Activated CD4-positive, alpha-beta memory T cell treated with anti-CD3 and anti-CD28 coated beads, Interleukin-2, amount 10 ng/mL, durations not matched to agents 7 days and 5 days (primary cell): ENCODE data around the gene VMO1. TPM values are rescaled to one million over a fixed set of nuclear protein-coding genes. Genes with fewer than 3 reads are reported as not detected.
A peak's percentile ranks its signal among the peaks of the same experiment; 100 is the strongest.

Experiments
- CTCF ChIA-PET: fragments of 350-600 bp; sonication (Branson Sonifier 250); formaldehyde crosslinking; loops from one replicate; lab custom pipeline; 2021; ENCODE audit warnings: antibody characterized with exemption, inconsistent platforms; lab: Charles Lee
- POLR2A ChIA-PET: fragments of 350-600 bp; sonication (Branson Sonifier 250); formaldehyde crosslinking; loops from one replicate; lab custom pipeline; 2021; ENCODE audit warnings: antibody characterized with exemption; lab: Charles Lee
- DNase-seq: peaks from one replicate; pipeline ENCODE4 v3.0.0-alpha.2; 2020
- H3K27ac Mint-ChIP-seq: one replicate; pipeline ENCODE4 v1.8.0; 2021; ENCODE audit warnings: mild to moderate bottlenecking, mixed read lengths
- H3K27me3 Mint-ChIP-seq: one replicate; pipeline ENCODE4 v1.8.0; 2021; ENCODE audit warnings: mixed read lengths
- H3K36me3 Mint-ChIP-seq: one replicate; pipeline ENCODE4 v1.8.0; 2021; ENCODE audit warnings: low read depth, mixed read lengths
- H3K4me1 Mint-ChIP-seq: one replicate; pipeline ENCODE4 v1.8.0; 2021; ENCODE audit warnings: mixed read lengths
- H3K4me3 Mint-ChIP-seq: one replicate; pipeline ENCODE4 v1.8.0; 2021; ENCODE audit warnings: mild to moderate bottlenecking, mixed read lengths
- H3K9me3 Mint-ChIP-seq: one replicate; pipeline ENCODE4 v1.8.0; 2021; ENCODE audit warnings: mixed read lengths
- total RNA-seq, 2 experiments: library from RNA; stranded (reverse); gene quantifications; one replicate each; pipeline ENCODE4 v1.2.3, GENCODE V29; 2021

Gene VMO1
- total RNA-seq, 2 experiments from 2014 or later, result 0.40 TPM; not detected in 1

GRCh38 chr17:4744999-4745969 is 40.9 kb downstream of the VMO1 start:
- POLR2A ChIA-PET, result interaction anchor here (1.2 to 1.5 kb wide), 2 partner anchors 11 to 14 kb away, joined by 3 read pairs; partner anchors contain the start of gene MED11

GRCh38 chr17:4743898-4744297 is 42.3 kb downstream of the VMO1 start:
- no peaks in the 10 kb centered on the region for H3K9me3 Mint-ChIP-seq
- H3K36me3 Mint-ChIP-seq, result peaks cover 3% of the 10 kb centered on the region
- H3K4me3 Mint-ChIP-seq, result no peak overlapping the region
- H3K27me3 Mint-ChIP-seq, result peaks cover 31% of the 10 kb centered on the region
- no peak for DNase-seq
- H3K27ac Mint-ChIP-seq, result no peak overlapping the region
- peaks cover 31% of the 10 kb centered on the region for H3K4me1 Mint-ChIP-seq
- ChIA-PET POLR2A (interaction anchor here (1.5 kb wide), 1 partner anchor 9 kb away, joined by 3 read pairs; no protein-coding TSS in a partner anchor), CTCF (interaction anchor here (1.7 kb wide), 1 partner anchor 46 kb away, joined by 6 read pairs; no protein-coding TSS in a partner anchor)

More at GRCh38 chr17:4744999-4745969, 40.9 kb downstream of the VMO1 start:
- no peak for DNase-seq
- Mint-ChIP-seq H3K9me3 (no peaks in the 10 kb centered on the region), H3K4me3 (no peak overlapping the region), H3K4me1 (peaks cover 25% of the 10 kb centered on the region), H3K27ac (no peak overlapping the region), H3K36me3 (peaks cover 1% of the 10 kb centered on the region), H3K27me3 (peaks cover 28% of the 10 kb centered on the region)
- CTCF ChIA-PET, result interaction anchor here (1.7 kb wide), 1 partner anchor 45 kb away, joined by 6 read pairs; no protein-coding TSS in a partner anchor

GRCh38 chr17:4743216-4743615 is 42.9 kb downstream of the VMO1 start:
- Mint-ChIP-seq H3K27me3 (peaks cover 32% of the 10 kb centered on the region), H3K4me1 (peaks cover 31% of the 10 kb centered on the region), H3K27ac (no peak overlapping the region), H3K9me3 (no peaks in the 10 kb centered on the region), H3K36me3 (peaks cover 3% of the 10 kb centered on the region), H3K4me3 (no peak overlapping the region)
- POLR2A ChIA-PET, result interaction anchor here (1.5 kb wide), 1 partner anchor 9 kb away, joined by 3 read pairs; no protein-coding TSS in a partner anchor
- CTCF ChIA-PET, result interaction anchor here (1.7 kb wide), 1 partner anchor 47 kb away, joined by 6 read pairs; no protein-coding TSS in a partner anchor
- DNase-seq, result no peak

GRCh38 chr17:4742629-4743028 is 43.5 kb downstream of the VMO1 start:
- no peaks in the 10 kb centered on the region for H3K9me3 Mint-ChIP-seq
- no peak overlapping the region for H3K27ac Mint-ChIP-seq
- CTCF ChIA-PET, result no interaction called here
- H3K4me3 Mint-ChIP-seq, result no peak overlapping the region
- no peak for DNase-seq
- POLR2A ChIA-PET, result no interaction called here
- peaks cover 33% of the 10 kb centered on the region for H3K27me3 Mint-ChIP-seq
- peaks cover 27% of the 10 kb centered on the region for H3K4me1 Mint-ChIP-seq
- peaks cover 3% of the 10 kb centered on the region for H3K36me3 Mint-ChIP-seq

- Mint-ChIP-seq H3K4me3 (no peak overlapping the region), H3K27ac (no peak overlapping the region), H3K36me3 (peaks cover 3% of the 10 kb centered on the region), H3K4me1 (peaks cover 24% of the 10 kb centered on the region), H3K27me3 (peaks cover 33% of the 10 kb centered on the region), H3K9me3 (no peaks in the 10 kb centered on the region)
- CTCF ChIA-PET, result interaction anchor here (0.6 kb wide), 1 partner anchor 22 kb away, joined by 3 read pairs; no protein-coding TSS in a partner anchor
- POLR2A ChIA-PET, result interaction anchor here (2.4 kb wide), 1 partner anchor 48 kb away, joined by 9 read pairs; no protein-coding TSS in a partner anchor
- no peak for DNase-seq
Measured at GRCh38 chr17:4742133-4742532, 44.0 kb downstream of the VMO1 start.

- no peak overlapping the region for H3K4me3 Mint-ChIP-seq
- no peak for DNase-seq
- POLR2A ChIA-PET, result interaction anchor here (1.3 to 2.4 kb wide), 2 partner anchors 19 to 49 kb away, joined by 3 to 9 read pairs; no protein-coding TSS in a partner anchor
- peaks cover 21% of the 10 kb centered on the region for H3K4me1 Mint-ChIP-seq
- no peaks in the 10 kb centered on the region for H3K9me3 Mint-ChIP-seq
- CTCF ChIA-PET, result interaction anchor here (0.6 kb wide), 1 partner anchor 21 kb away, joined by 3 read pairs; no protein-coding TSS in a partner anchor
- peaks cover 33% of the 10 kb centered on the region for H3K27me3 Mint-ChIP-seq
- peaks cover 3% of the 10 kb centered on the region for H3K36me3 Mint-ChIP-seq
- no peak overlapping the region for H3K27ac Mint-ChIP-seq
Measured at GRCh38 chr17:4741544-4741943, 44.6 kb downstream of the VMO1 start.

GRCh38 chr17:4740584-4740983 is 45.6 kb downstream of the VMO1 start:
- DNase-seq, result no peak
- Mint-ChIP-seq H3K27ac (no peak overlapping the region), H3K36me3 (peaks cover 3% of the 10 kb centered on the region), H3K4me1 (peaks cover 25% of the 10 kb centered on the region), H3K27me3 (peaks cover 39% of the 10 kb centered on the region), H3K4me3 (peak overlapping the region; percentile 74), H3K9me3 (no peaks in the 10 kb centered on the region)
- CTCF ChIA-PET, result no interaction called here
- POLR2A ChIA-PET, result interaction anchor here (1.3 to 2.4 kb wide), 2 partner anchors 18 to 50 kb away, joined by 3 to 9 read pairs; no protein-coding TSS in a partner anchor

- POLR2A ChIA-PET, result interaction anchor here (1.0 to 2.4 kb wide), 2 partner anchors 28 to 50 kb away, joined by 3 to 9 read pairs; no protein-coding TSS in a partner anchor
- H3K27ac Mint-ChIP-seq, result no peak overlapping the region
Measured at GRCh38 chr17:4740025-4740351, 46.2 kb downstream of the VMO1 start.

GRCh38 chr17:4739122-4740024 is 46.8 kb downstream of the VMO1 start, which contains the start of the genes CXCL16 and ZMYND15:
Gene CXCL16 (minus strand): TSS chr17:4739928. CDS start chr17:4739339, 589 bp downstream.
Gene ZMYND15 (plus strand): TSS chr17:4739833. CDS start chr17:4740549, 716 bp downstream.
- H3K27me3 Mint-ChIP-seq, result peaks cover 37% of the 10 kb centered on the region
- H3K4me1 Mint-ChIP-seq, result peaks cover 26% of the 10 kb centered on the region
- CTCF ChIA-PET, result interaction anchor here (1.4 kb wide), 1 partner anchor 8 kb away, joined by 3 read pairs; no protein-coding TSS in a partner anchor
- no peaks in the 10 kb centered on the region for H3K9me3 Mint-ChIP-seq
- peaks cover 3% of the 10 kb centered on the region for H3K36me3 Mint-ChIP-seq
- peak; percentile 56 for DNase-seq
- POLR2A ChIA-PET, result interaction anchor here (1.0 to 2.0 kb wide), 3 partner anchors 9 to 57 kb away, joined by 3 to 5 read pairs (median 3); no protein-coding TSS in a partner anchor
- peak within 1 kb of the TSS; percentile 74 for H3K4me3 Mint-ChIP-seq
- no peak within 1 kb of the TSS for H3K27ac Mint-ChIP-seq

More at GRCh38 chr17:4740025-4740351, 46.2 kb downstream of the VMO1 start:
- no peaks in the 10 kb centered on the region for H3K9me3 Mint-ChIP-seq
- H3K27me3 Mint-ChIP-seq, result peaks cover 37% of the 10 kb centered on the region
- peak overlapping the region; percentile 74 for H3K4me3 Mint-ChIP-seq
- H3K36me3 Mint-ChIP-seq, result peaks cover 3% of the 10 kb centered on the region
- H3K4me1 Mint-ChIP-seq, result peaks cover 26% of the 10 kb centered on the region
- CTCF ChIA-PET, result no interaction called here
- no peak for DNase-seq

- H3K4me1 Mint-ChIP-seq, result peaks cover 28% of the 10 kb centered on the region
- ChIA-PET POLR2A (interaction anchor here (1.0 to 2.0 kb wide), 3 partner anchors 10 to 58 kb away, joined by 3 to 5 read pairs (median 3); no protein-coding TSS in a partner anchor), CTCF (interaction anchor here (1.4 kb wide), 1 partner anchor 9 kb away, joined by 3 read pairs; no protein-coding TSS in a partner anchor)
- peak overlapping the region; percentile 71 for H3K4me3 Mint-ChIP-seq
- H3K36me3 Mint-ChIP-seq, result peaks cover 6% of the 10 kb centered on the region
- no peak for DNase-seq
- peaks cover 35% of the 10 kb centered on the region for H3K27me3 Mint-ChIP-seq
- H3K9me3 Mint-ChIP-seq, result no peaks in the 10 kb centered on the region
- no peak overlapping the region for H3K27ac Mint-ChIP-seq
Measured at GRCh38 chr17:4738136-4739121, 47.7 kb downstream of the VMO1 start.
